Upper lobe of left lung (tissue), 4 donors: ENCODE measurements around the gene HSD17B10.

Source experiments
- CTCF ChIP-seq, 6 experiments: fragments of 450-650 bp in 4 of 6; fragments of 200-600 bp in 2 of 6; sonication (generic) in 2 of 6; IDR thresholded peaks; one replicate each; pipeline ENCODE4 v1.5.1; 2016 to 2019; ENCODE audit warnings: antibody characterized with exemption in 6 of 6
- EP300 ChIP-seq, 4 donors: sonication (generic); formaldehyde crosslinking; IDR thresholded peaks; one replicate each; pipeline ENCODE4 v1.5.1; 2017; ENCODE audit warnings: antibody characterized with exemption in 4 of 4, control low read depth in 2 of 4
- POLR2A ChIP-seq, 4 donors: fragments of 450-650 bp; IDR thresholded peaks; one replicate each; pipeline ENCODE4 v1.5.1; 2016 to 2017; ENCODE audit warnings: antibody characterized with exemption in 4 of 4, mild to moderate bottlenecking in 2 of 4
- POLR2AphosphoS5 ChIP-seq, 2 donors: sonication (generic); formaldehyde crosslinking; IDR thresholded peaks; one replicate each; pipeline ENCODE4 v1.5.1; 2017; ENCODE audit warnings: antibody characterized with exemption in 2 of 2

- no peak for TF ChIP-seq CTCF (IDR thresholded peaks at IDR 0.05)
- peak in 1 of 2 donors; percentile 56 for TF ChIP-seq POLR2AphosphoS5 (IDR thresholded peaks at IDR 0.05)
- TF ChIP-seq POLR2A (IDR thresholded peaks at IDR 0.05): peak in 1 of 4 donors; percentile 39
- TF ChIP-seq EP300 (IDR thresholded peaks at IDR 0.05): no peak
Measured at GRCh38 chrX:53441531-53442321, 7.6 kb upstream of the HSD17B10 start.
